Brain microvascular endothelial cell (primary cell): ENCODE results near the gene GSDME.

Experiments
- DNase-seq: peaks from one replicate; pipeline ENCODE4 v3.0.0-alpha.2; 2020
- H3K27ac ChIP-seq: fragments of 250-450 bp; sonication (Bioruptor Pico); 2 replicates; pipeline ENCODE4 v1.5.1; 2020; ENCODE audit warnings: mild to moderate bottlenecking, moderate library complexity
- H3K27me3 ChIP-seq: fragments of 250-450 bp; sonication (Bioruptor Pico); replicated peaks from 2 replicates; pipeline ENCODE4 v1.5.1; 2020; ENCODE audit warnings: mild to moderate bottlenecking
- H3K36me3 ChIP-seq: fragments of 250-450 bp; sonication (Bioruptor Pico); replicated peaks from 2 replicates; pipeline ENCODE4 v1.5.1; 2020; ENCODE audit warnings: mild to moderate bottlenecking
- H3K4me3 ChIP-seq: 2 replicates; pipeline ENCODE4 v1.5.1; 2011; ENCODE audit warnings: low read depth, mild to moderate bottlenecking, control low read depth, low read length, moderate library complexity
- in situ Hi-C: cut with HindIII; loops from 2 replicates; pipeline ENCODE4 v1.10.0; 2017; ENCODE audit warnings: low sequenced_read_pairs, low pct_ligation_motif_present
- TF ChIP-seq, protein P1 (sequence below): IDR thresholded peaks from 2 replicates; pipeline ENCODE4 v1.5.1; 2011; ENCODE audit warnings: low read depth, mild to moderate bottlenecking, moderate library complexity, low read length, control low read depth, inconsistent platforms; ENCODE audit errors: missing control alignments

GSDME gene

DNA sequence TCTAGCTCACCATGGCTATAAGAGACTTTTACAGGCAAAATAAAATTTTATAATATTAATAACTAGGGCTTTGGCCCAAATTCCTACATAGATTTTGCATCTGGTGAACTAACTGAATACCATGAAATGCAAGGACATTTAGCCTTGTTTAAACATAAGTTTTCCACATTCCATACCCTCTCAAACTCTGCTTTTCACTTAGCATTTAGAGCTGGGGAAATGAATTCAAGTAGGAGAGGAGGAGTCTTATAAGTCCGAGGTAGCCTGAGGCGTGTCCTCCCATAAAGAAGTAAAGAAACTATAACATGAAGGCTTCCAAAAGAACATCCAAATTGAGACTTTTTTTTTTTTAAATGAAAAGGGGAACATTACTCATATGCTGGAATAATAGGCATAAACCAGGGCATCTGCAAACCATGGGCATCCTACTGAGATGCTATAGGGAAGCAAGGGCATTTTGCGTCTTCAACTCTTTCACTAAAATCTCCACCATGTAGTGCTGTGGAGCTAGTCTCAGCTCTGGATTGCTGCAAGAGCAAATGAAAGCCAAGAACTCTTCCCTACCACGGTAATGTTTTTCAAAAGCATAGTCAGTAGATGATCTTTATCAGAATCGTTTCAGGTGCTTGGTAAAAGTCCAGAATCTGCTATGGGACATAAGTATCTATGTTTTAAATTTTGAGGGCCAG is 104.9 kb downstream of the GSDME start:
- Histone ChIP-seq H3K27ac (no peak overlapping the region), H3K4me3 (no peak overlapping the region), H3K36me3 (no peaks in the 10 kb centered on the region), H3K27me3 (no peaks in the 10 kb centered on the region)
- TF ChIP-seq, protein P1, sequence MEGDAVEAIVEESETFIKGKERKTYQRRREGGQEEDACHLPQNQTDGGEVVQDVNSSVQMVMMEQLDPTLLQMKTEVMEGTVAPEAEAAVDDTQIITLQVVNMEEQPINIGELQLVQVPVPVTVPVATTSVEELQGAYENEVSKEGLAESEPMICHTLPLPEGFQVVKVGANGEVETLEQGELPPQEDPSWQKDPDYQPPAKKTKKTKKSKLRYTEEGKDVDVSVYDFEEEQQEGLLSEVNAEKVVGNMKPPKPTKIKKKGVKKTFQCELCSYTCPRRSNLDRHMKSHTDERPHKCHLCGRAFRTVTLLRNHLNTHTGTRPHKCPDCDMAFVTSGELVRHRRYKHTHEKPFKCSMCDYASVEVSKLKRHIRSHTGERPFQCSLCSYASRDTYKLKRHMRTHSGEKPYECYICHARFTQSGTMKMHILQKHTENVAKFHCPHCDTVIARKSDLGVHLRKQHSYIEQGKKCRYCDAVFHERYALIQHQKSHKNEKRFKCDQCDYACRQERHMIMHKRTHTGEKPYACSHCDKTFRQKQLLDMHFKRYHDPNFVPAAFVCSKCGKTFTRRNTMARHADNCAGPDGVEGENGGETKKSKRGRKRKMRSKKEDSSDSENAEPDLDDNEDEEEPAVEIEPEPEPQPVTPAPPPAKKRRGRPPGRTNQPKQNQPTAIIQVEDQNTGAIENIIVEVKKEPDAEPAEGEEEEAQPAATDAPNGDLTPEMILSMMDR = no peak
- no peak for DNase-seq
- in situ Hi-C loops = no loop called here
